NCI-H187 (cell line): ENCODE data around the gene HLA-DQB2.
A peak's percentile ranks its signal among the peaks of the same experiment; 100 is the strongest.
"Not testable (repeated sequence)": the region's sequence is repeated elsewhere in the genome, so short reads cannot be mapped to it uniquely, and the experiment has no call there.

ENCODE experiments used
- DNase-seq, 2 experiments: peaks; one replicate each; lab custom pipeline; 2025; lab: John Stamatoyannopoulos, UW

The HLA-DQB2 gene

GRCh38 chr6:32763421-32763820 lies at the start of gene HLA-DQB2:
Gene HLA-DQB2 (minus strand): TSS chr6:32763532. CDS start chr6:32763470, 62 bp downstream.
- no peak for DNase-seq

- no peak for DNase-seq
Measured at GRCh38 chr6:32809171-32809570, 45.8 kb upstream of the HLA-DQB2 start.

GRCh38 chr6:32807020-32807580 lies 43.8 kb upstream of the HLA-DQB2 start:
- DNase-seq: no peak

GRCh38 chr6:32805404-32805803 lies 42.1 kb upstream of the HLA-DQB2 start:
- DNase-seq: not testable (repeated sequence)

GRCh38 chr6:32803416-32803815 lies 40.1 kb upstream of the HLA-DQB2 start:
- no peak for DNase-seq

GRCh38 chr6:32799740-32800139 lies 36.4 kb upstream of the HLA-DQB2 start:
- DNase-seq: no peak

- DNase-seq: no peak
Measured at GRCh38 chr6:32799168-32799567, 35.8 kb upstream of the HLA-DQB2 start.

GRCh38 chr6:32796848-32797776 lies 33.8 kb upstream of the HLA-DQB2 start:
- peak in 1 of 2 experiments; percentile 19 for DNase-seq

- DNase-seq: no peak
Measured at GRCh38 chr6:32794510-32794909, 31.2 kb upstream of the HLA-DQB2 start.

GRCh38 chr6:32792901-32793435 lies 29.6 kb upstream of the HLA-DQB2 start:
- DNase-seq: no peak

- no peak for DNase-seq
Measured at GRCh38 chr6:32790306-32790705, 27.0 kb upstream of the HLA-DQB2 start.

- DNase-seq: peak; percentile 68 to 89
Measured at GRCh38 chr6:32785781-32786533, 22.6 kb upstream of the HLA-DQB2 start.

- not testable (repeated sequence) for DNase-seq
Measured at GRCh38 chr6:32782923-32783322, 19.6 kb upstream of the HLA-DQB2 start.

- DNase-seq: no peak
Measured at GRCh38 chr6:32779036-32779435, 15.7 kb upstream of the HLA-DQB2 start.

GRCh38 chr6:32775071-32775470 lies 11.7 kb upstream of the HLA-DQB2 start:
- DNase-seq: no peak

GRCh38 chr6:32774426-32774825 lies 11.1 kb upstream of the HLA-DQB2 start:
- no peak for DNase-seq

- no peak for DNase-seq
Measured at GRCh38 chr6:32772656-32773055, 9.3 kb upstream of the HLA-DQB2 start.

GRCh38 chr6:32764048-32764447 lies 716 bp upstream of the HLA-DQB2 start:
- peak in 1 of 2 experiments; percentile 56 for DNase-seq

- DNase-seq: no peak
Measured at GRCh38 chr6:32761548-32761947, 1.8 kb downstream of the HLA-DQB2 start.

GRCh38 chr6:32761072-32761471 lies 2.3 kb downstream of the HLA-DQB2 start:
- no peak for DNase-seq

- no peak for DNase-seq
Measured at GRCh38 chr6:32759669-32760068, 3.7 kb downstream of the HLA-DQB2 start.

- no peak for DNase-seq
Measured at GRCh38 chr6:32752580-32752979, 10.8 kb downstream of the HLA-DQB2 start.
